Testis (tissue), 3 donors: ENCODE data around the gene TGM6. TPM values are rescaled to one million over a fixed set of nuclear protein-coding genes. Genes with fewer than 3 reads are reported as not detected.

ENCODE experiments used
- DNase-seq: peaks from one replicate; pipeline ENCODE4 v3.0.0-alpha.2; 2019
- H3K27ac ChIP-seq, 2 donors: fragments of 200-600 bp; sonication (generic); one replicate each; pipeline ENCODE4 v1.5.1; 2019
- H3K27me3 ChIP-seq: fragments of 200-600 bp; sonication (generic); one replicate; pipeline ENCODE4 v1.5.1; 2019
- H3K36me3 ChIP-seq: fragments of 200-600 bp; sonication (generic); one replicate; pipeline ENCODE4 v1.5.1; 2017; ENCODE audit warnings: low read depth; ENCODE audit errors: missing control alignments
- H3K4me1 ChIP-seq: fragments of 200-600 bp; sonication (generic); one replicate; pipeline ENCODE4 v1.5.1; 2019
- H3K4me3 ChIP-seq, 2 donors: fragments of 200-600 bp; sonication (generic); one replicate each; pipeline ENCODE4 v1.5.1; 2017 to 2019
- H3K9me3 ChIP-seq: fragments of 200-600 bp; sonication (generic); one replicate; pipeline ENCODE4 v1.5.1; 2017
- POLR2A ChIP-seq: fragments of 450-650 bp; IDR thresholded peaks from one replicate; pipeline ENCODE4 v1.6.1; 2017; ENCODE audit warnings: antibody characterized with exemption, mild to moderate bottlenecking, moderate library complexity
- WGBS, 2 donors: methylation state at CpG; one replicate each; pipeline ENCODE4 v1.1.5; 2018; 5-methylcytosine and 5-hydroxymethylcytosine counted together
- intact Hi-C: fragments of 100-400 bp; cut with DNase I; formaldehyde crosslinking; loops from one replicate; pipeline ENCODE4 v1.15.1; 2023; ENCODE audit warnings: low total_unique reads
- polyA plus RNA-seq: library from polyadenylated mRNA; stranded (reverse); fragments of 350-450 nt; fragmentation: Illumina TruSeq; extraction: RNeasy Lipid Tissue Mini Kit (QIAGEN cat#74804); gene quantifications from one replicate; pipeline ENCODE4 v1.2.3, GENCODE V29; 2014; ENCODE audit warnings: low read depth, low replicate concordance; ENCODE audit not compliant: insufficient read depth
- small RNA-seq, 2 donors: library from RNA; depleted of rRNA; stranded (forward); fragments of <200 nt; gene quantifications; one replicate each; pipeline ENCODE3, GENCODE V24; 2016
- total RNA-seq, 2 donors: library from RNA; depleted of rRNA; stranded (reverse); fragments of >200 nt; gene quantifications; one replicate each; pipeline ENCODE4 v1.2.3, GENCODE V29; 2016
- TF ChIP-seq, protein P1 (sequence below), 3 experiments: fragments of 450-650 bp in 2 of 3; fragments of 200-600 bp in 1 of 3; sonication (generic) in 1 of 3; IDR thresholded peaks; one replicate each; pipeline ENCODE4 v1.5.1; 2016 to 2019; ENCODE audit warnings: antibody characterized with exemption in 3 of 3, mild to moderate bottlenecking in 2 of 3, moderate library complexity in 1 of 3

The TGM6 gene
- total and polyA plus RNA-seq, 3 donors from 2014 or later, result not detected

DNA sequence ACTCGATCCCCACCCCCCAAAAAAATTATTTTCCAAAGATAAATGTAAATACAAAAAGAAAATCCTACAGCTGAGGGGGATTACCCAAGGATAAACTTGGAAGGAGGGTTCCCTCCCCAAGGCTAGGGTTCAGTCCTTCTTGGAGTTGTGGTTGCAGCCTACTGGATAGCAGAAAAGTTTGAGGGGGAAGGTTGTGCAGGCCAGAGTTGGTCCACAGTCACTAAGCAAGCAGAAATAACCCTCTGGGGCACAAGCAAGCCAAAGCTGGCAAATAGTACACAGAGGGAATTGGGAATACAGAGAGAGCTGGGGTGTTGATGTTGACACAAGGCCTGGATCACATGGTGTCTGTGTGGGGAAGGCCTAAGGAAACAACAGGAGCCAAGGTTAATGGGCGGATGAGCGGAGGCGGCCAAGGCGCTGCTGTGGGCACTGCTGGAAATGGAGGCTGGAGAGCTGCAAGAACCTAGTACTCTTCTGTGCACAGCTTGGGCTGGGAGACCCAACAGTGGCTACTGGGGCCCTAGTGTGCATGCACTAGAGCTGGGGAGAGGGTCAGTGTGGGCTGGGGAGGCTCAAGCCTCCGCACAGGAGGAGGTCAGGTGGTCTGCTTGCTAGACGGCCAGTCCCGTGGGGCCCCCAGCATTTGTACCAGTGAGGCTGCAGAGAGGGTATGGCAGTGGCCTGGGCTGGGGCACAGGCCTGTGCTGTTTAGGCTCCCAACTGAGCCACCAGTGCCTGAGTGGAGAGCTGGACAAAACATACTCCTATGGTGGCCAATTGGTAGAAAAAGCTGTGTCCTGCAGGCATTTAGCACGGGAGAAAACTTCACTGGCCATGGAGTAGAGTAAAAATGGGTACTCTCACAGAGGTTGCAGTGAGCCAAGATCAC lies 95.4 kb downstream of the TGM6 start:
- Histone ChIP-seq H3K27ac (no peak overlapping the region), H3K4me3 (no peak overlapping the region), H3K4me1 (no peaks in the 10 kb centered on the region), H3K9me3 (no peaks in the 10 kb centered on the region), H3K36me3 (no peaks in the 10 kb centered on the region), H3K27me3 (no peaks in the 10 kb centered on the region)
- WGBS, 2 donors, result 93 to 96% methylated on average over 7 to 9 of the region's 9 CpGs
- no peak for DNase-seq
- TF ChIP-seq POLR2A, result no peak
- TF ChIP-seq, protein P1, sequence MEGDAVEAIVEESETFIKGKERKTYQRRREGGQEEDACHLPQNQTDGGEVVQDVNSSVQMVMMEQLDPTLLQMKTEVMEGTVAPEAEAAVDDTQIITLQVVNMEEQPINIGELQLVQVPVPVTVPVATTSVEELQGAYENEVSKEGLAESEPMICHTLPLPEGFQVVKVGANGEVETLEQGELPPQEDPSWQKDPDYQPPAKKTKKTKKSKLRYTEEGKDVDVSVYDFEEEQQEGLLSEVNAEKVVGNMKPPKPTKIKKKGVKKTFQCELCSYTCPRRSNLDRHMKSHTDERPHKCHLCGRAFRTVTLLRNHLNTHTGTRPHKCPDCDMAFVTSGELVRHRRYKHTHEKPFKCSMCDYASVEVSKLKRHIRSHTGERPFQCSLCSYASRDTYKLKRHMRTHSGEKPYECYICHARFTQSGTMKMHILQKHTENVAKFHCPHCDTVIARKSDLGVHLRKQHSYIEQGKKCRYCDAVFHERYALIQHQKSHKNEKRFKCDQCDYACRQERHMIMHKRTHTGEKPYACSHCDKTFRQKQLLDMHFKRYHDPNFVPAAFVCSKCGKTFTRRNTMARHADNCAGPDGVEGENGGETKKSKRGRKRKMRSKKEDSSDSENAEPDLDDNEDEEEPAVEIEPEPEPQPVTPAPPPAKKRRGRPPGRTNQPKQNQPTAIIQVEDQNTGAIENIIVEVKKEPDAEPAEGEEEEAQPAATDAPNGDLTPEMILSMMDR (IDR thresholded peaks at IDR 0.05), result no peak
- intact Hi-C loops, result no loop called here

DNA sequence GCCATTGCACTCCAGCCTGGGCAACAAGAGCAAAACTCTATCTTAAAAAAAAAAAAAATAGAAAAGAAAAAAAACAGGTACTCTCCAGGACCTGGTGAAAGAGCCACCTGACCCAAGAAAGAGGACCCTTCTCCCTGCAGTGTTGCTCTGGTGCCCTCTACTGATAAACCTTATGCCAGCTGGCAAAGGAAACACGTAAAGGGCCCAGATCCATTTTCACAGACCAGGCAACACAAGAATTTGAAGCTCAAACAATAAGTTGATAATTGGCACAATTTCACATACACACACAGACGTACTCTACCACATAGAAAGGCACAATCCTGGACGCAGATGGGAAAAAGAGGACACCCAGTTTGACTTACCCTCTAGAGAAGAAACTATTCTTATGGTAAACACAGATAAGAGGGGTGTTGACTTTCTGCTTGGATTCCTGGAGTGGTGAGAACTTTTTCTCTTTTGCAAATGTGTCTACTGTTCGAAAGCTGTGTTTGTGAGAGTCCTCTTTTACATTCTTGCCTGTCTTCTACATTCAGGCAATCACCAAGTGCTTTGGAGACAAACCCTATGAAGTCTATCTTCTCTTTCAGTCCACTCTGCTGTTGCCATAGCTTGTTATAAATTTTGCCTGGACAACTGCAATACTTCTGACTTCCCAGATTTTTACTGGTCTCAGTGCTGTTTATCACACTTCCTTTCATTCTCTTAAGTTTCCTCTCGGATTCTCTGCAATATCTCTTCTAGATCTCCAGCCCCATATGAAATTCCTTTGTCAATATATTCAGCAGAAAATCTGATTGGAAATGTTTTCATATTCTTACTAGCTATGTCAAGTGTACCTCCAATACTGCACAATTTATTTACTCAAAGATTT lies 96.3 kb downstream of the TGM6 start:
- intact Hi-C loops, result no loop called here
- WGBS, 2 donors, result 93 to 94% methylated on average over 5 of the region's 5 CpGs

DNA sequence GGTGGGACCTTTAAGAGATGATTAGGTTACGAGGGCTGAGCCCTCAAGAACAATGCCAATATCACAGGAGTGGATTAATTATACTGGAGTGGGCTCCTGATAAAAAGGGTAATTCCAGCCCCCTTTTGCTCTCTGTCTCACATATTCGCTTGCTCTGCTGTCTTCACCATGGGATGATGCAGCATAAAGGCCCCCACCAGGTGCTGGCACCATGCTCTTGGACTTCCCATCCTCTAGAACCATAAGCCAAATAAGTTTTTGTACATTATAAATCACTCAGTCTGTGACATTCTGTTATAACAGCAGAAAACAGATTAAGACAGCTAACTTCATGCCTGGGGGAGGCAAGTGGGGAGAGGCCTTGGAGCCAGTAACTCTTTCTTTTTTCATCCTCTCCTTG lies 99.7 kb downstream of the TGM6 start:
- H3K9me3 ChIP-seq, result no peaks in the 10 kb centered on the region
- intact Hi-C loops, result no loop called here
- H3K4me3 ChIP-seq, result no peak overlapping the region
- 93 to 98% methylated on average over 2 of the region's 2 CpGs for WGBS, 2 donors
- no peaks in the 10 kb centered on the region for H3K4me1 ChIP-seq
- no peak overlapping the region for H3K27ac ChIP-seq
- H3K36me3 ChIP-seq, result no peaks in the 10 kb centered on the region
- no peak for DNase-seq
- TF ChIP-seq POLR2A, result no peak
- TF ChIP-seq, protein P1 (IDR thresholded peaks at IDR 0.05), result no peak
- no peaks in the 10 kb centered on the region for H3K27me3 ChIP-seq

More for the DNA sequence above, 96.3 kb downstream of the TGM6 start:
- no peaks in the 10 kb centered on the region for H3K9me3 ChIP-seq
- DNase-seq, result no peak
- H3K4me3 ChIP-seq, result no peak overlapping the region
- TF ChIP-seq POLR2A, result no peak
- TF ChIP-seq, protein P1 (IDR thresholded peaks at IDR 0.05), result no peak
- H3K4me1 ChIP-seq, result no peaks in the 10 kb centered on the region
- no peaks in the 10 kb centered on the region for H3K27me3 ChIP-seq
- H3K27ac ChIP-seq, result no peak overlapping the region
- no peaks in the 10 kb centered on the region for H3K36me3 ChIP-seq

Small RNA genes within 50 kb of the gene (small RNA-seq; reads per million reads assigned to genes)
- 0 reads per million in 2 donors for gene RF00019

Other genes with a start within 250 kb of the TGM6 start
- gene TGM3, start 84.9 kb upstream of the TGM6 start, total RNA-seq, result 1 to 10 TPM; 2.6 to 3.1 TPM
- 4.9 TPM for gene TGM3, start 84.9 kb upstream of the TGM6 start, polyA plus RNA-seq
- 100 to 1,000 TPM; 140 to 207 TPM for gene SNRPB, start 89.9 kb downstream of the TGM6 start, total RNA-seq
- 171 TPM for gene SNRPB, start 89.9 kb downstream of the TGM6 start, polyA plus RNA-seq
- gene ZNF343, start 128.0 kb downstream of the TGM6 start, total RNA-seq, result 10 to 100 TPM in 1 of 2 donors, 1 to 10 TPM in 1; 9.9 to 11.7 TPM
- 11.0 TPM for gene ZNF343, start 128.0 kb downstream of the TGM6 start, polyA plus RNA-seq
- gene TMC2, start 155.7 kb downstream of the TGM6 start, total RNA-seq, result under 1 TPM; 0.56 to 0.63 TPM
- gene TMC2, start 155.7 kb downstream of the TGM6 start, polyA plus RNA-seq, result 0.59 TPM